NOMO-1 treated with DMSO at 0.1 percent for 48 hours (cell line): ENCODE measurements around the gene MFRP.
A peak's percentile ranks its signal among the peaks of the same experiment; 100 is the strongest.

ENCODE experiments used
- DNase-seq: peaks from one replicate; lab custom pipeline; 2025; ENCODE audit not compliant: unreplicated experiment; lab: John Stamatoyannopoulos, UW

The MFRP gene

DNA sequence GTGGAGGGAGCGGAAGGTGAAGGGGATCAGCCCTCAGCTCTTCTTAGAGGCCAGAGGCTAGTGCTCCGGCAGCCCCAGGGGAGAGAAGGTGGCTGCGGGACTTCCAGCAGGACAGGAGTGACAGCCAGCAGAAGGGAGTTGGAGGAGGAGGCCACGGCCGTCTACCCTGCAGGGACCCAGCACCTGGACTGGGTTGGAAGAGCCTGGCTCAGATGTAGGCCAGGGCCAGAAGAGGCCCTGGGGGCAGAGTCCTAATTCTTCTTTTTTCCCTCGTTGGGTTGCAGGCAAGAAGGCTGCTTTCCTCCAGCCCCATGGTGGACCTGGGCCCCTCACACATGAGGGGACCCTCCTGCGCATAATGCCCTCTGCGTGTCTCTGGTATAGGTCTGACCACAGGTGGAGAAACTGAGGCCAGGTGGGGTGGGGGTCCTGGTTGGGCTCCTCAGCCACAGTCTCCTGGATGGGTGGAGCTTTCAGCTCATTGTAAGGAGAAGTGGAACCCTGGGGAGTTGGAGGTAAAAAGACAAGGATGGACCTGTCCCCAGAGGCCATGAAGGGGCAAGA lies 27.3 kb downstream of the MFRP start:
- DNase-seq = no peak

DNA sequence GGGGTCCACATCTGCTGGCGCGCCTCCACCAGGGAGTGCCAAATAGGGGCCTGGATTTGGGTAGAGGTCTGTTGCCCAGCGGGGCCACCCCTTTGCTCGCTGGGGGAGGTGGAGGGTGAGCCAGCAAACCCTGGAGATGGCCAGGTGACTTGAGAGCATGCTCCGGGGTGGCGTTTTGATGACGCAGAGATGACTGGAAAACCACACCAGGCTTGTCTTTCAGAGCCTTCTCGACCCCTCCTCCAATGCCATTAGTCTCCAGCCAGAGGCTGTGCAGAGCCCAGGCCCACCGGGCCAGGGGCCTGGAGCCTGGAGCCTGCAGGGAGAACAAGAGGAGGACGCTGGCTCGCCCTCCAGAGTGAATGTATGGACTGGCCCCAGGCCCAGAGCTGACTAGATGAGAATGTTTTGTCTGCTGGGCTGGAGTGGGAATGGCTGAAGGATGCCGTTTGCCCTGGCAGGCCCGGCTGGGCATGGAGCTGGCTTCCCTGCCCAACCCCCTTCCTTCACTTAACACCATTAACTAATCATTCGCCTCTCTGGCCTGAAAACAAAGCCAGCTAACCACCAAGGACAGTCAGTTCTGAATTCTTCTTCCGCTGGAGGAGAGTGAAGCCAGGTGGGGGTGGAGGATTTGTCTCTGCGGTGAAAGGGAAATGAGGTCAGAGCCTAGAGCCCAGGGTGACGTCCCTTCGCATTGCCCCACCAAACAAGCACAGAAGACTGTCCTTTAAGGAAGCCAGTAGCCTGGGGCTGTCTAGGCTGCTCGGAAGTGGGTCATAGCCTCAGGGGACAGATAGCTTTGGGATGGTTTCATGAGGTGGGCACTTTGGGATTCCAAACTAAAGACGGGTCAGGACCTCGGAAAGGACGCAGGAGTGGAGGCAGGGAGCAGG lies 28.0 kb downstream of the MFRP start:
- peak; percentile 83 for DNase-seq

DNA sequence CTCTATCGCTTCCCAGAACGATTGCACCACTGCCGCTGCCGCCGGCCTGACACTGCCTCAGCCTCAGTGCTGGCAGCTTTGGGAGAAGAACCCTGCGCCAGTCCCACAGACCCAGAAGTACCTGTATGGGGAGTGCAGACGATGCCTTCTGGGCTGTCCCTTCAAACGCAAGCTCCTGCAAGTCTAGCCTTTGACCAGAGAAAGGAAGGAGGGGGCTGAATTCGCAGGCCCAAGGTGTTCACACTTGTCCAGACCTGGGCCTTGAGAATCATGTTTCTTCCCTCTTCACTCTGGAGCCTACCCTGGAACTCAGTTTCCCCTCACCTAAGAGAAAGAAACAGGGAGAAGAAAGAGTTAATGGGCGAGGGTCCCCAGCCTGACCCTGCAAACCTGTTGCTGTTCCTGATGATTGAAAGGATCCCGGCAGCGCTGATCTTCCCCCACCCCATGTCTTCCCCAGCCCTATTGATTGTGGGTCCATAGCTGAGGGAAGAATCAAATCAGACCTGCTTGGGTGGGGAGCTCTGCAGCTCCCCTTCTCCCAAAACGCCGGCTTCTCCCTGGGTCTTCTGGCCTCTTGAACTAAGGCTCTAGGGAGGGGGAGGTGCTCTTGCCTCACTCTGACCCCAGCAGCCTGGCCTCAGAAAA lies 28.8 kb downstream of the MFRP start:
- DNase-seq = no peak

DNA sequence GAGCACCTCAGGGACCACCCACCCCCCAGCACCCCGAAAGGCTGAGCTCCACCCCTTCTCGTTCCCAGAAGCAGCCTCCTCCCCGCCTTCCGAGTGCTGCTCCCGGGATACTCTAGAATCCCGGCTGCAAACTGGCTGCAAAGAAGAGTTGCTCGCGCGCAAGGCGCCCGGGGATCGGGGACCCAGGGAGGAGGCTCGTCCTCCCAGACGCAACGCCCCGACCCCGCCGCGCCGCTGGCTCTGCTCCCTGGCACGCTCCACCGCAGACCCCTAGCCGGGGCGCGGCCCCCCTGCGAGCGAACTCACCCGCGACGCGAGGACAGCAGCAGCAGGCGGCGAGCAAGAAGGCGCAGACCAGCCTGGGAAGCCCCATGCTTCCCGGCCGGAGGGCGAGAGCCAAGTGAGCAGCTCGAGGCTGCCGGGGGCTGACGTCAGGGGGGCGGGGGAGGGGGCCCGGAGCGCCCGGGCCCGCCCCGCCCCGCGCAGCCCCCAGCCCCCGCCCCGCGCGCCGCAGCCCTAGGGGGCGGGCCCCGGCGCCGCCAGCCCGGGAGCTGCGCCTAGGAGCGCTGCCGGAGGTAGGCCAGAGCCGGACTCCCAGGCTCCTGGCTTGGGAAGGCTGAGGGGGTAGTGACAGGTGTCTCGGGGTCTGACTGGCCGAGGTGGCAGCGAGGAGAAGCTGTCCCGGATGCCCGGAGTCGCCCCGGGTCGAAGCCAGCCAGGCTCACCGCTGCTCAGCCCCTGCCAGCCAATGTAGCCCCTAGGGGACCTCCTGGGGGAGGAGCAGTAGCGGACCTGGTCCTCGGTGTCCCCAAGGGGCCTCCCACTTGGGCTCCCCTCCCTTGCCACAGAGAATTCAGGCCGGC lies 29.5 kb downstream of the MFRP start, which contains the start of gene MCAM:
Gene MCAM (minus strand): TSS at position 402 of the 863 bp plus-strand sequence. CDS start 29 bp downstream, at position 373.
- DNase-seq = no peak

DNA sequence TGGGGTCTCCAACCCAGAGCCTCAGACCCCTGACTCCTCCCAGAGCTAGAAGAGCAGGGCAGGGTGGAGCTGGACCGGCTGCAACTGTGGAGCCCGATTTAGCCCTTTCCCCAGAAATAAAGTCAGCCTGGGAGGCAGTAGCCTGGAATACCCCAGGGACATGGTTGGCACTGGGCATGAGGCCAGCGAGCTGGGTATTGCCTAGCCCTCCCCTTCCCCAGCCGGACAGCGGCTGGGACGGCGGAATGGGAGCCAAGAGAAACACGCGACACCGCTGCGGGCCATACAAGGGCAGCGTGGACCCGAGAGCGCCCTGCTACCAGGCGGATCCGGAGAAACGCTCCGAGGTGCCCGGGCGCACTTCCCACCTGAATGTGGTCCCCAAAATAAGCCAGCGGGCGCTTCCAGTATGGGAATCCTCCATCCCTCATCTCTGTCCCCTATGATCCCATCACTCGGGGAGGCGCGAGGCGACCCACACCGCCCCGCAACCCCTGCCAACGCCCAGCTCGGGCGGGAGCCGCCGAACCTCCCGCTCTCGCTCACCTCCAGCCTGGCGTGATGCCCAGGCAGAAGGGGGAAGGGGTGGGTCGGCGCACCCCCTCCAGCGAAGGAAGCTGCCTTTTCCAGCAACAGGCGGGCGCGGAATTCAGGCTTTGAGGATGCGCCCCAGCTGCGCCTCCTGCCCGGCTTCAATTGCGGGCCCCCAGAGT lies 30.3 kb downstream of the MFRP start:
- no peak for DNase-seq

DNA sequence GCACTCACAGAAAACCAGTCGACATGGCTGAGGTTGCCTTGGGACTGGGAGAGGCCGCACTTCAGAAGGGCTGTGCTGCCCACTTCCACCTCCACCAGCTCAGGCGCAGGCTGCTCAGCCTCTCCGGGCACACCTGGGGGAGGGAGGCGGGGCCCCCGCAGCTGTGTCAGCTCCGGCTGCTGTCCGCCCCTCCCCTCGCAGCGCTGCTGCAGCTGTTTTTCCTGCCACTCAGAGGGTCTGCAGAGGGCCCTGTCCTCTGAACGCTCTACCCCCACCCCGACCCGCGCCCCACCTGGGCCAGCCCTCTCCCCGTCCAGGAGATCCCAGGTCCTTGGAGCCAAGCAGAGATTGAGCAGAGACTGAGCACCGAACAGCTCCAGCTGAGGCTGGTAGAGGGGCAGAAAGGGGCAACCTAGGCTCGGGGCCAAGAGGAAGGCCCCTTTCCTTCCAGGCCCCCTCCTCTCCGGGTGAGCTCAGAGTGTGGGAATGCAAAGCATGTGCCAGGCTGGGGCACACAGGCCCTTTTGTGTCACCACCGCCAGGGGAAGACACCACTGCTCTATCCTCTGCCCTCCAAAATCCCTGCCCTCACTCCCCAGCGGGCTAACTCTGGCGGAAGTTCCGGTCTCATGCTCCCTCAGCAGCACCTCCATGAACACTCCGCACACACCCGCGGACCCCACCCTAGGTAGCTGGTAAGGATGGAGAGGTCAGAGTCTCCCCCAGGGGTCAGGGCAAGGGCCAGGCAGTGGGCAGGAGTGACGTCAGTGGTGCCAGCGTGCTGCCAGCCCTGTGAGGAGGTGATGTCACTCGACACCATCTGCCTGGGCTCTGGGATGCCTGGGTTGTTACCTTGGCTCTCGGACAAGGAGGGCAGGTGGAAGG lies 31.1 kb downstream of the MFRP start:
- no peak for DNase-seq

DNA sequence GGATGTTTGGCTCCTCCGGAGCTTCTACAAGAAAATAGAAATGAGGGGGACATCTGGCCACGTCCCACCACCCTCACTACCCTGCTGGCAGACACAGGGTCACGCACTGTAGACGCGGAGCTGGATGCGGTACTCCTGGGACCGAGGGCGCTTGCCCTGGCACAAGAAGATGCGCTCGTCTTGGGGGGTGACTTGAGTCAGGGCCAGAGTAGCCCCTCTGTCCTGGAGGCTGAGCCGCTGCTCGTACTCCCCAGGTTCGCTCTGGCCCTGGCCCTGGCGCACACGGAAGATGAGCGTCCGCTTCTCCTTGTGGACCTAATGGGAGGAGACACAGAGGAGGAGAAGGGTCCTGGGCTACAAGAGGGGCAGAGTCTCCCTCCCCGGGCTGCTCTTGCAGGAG lies 31.8 kb downstream of the MFRP start:
- no peak for DNase-seq

DNA sequence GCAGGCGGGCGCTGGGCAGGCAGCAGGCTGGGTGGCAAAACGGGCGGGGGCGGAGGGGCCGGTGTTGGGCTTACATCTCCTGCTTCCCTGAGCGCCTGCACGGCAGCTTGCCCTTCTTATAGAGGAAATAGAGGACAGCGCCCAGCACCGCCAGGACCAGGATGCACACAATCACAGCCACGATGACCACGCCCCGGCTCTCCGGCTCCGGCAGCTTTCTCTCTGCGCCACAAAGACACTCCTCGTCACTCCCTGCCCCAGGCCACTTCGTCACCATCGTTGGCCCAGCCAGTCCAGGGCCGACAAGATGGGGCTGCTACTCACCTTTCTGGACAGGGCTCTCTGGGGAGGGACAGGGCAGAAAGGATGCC lies 35.8 kb downstream of the MFRP start:
- DNase-seq = no peak

DNA sequence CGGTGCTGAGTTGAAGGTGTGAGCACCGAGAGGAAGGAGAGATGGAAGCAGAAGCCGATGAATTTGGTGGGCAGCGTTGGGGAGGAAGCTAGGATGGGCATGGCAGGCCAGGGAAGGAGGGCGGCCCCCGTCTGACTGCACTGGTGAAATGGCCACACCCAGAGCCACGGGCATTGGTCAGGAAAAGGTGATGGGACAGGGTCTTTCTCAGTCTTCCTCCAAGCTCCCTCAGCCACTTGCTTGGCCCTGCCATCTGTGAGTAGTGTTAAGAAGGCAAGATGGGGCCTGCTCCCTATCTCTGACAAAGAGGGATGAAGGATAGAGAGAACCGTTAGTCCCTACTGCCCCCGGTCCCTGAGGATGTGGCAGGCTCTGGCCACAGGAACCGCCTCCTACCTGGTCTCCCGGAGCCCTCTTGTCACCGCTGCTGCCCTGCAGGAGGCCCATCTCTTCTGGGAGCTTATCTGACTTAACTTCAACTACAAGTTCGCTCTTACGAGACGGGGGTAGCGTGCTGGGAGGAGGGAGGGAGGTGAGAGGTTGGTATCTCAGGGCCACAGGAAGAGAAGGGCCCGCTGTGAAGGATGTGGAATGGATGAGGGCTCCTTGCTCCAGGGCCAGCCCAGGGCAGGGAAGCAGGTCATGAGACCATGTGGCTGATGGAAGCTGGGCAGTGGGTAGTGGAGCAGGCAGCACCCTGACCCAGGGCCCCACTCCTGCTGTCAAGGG lies 36.4 kb downstream of the MFRP start:
- no peak for DNase-seq

DNA sequence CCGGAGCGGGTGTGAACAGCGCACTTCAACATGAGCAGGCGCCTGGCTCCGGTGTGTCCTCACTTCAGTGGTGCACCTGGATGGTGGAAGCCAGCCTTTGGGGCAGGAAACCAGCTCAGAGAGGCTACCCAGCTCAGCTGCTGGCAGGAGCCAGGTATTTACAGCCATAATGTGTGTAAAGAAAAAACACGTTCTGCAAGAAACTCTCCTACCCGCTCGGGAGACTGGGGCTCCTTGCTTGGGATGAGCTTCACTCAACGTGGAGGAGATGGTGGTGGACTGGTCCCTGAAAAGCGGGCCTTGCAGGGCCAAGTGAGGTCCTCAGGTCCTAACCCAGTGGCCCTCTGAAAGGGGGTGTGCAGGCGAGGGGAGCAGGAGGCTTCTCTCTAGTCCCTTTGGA lies 37.1 kb downstream of the MFRP start:
- no peak for DNase-seq

DNA sequence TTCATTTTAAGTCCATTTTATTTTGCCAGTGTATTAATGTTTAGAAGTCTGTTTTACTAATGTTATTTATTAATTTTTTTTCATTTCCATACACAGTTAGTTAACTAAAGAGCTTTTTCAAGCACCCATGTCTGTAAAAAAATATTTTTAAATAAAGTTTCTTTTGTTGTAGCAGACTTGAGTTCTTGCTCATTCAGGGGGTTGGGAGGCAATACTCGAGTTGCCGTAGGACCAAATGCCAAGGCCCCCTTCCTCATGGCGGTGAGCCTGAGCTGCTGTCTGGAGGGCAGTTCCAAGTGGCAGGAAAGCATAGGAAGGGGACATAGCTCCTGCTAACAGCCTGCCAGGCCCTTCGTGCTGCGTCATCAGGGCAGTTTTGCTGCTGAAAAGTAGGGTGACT lies 38.5 kb downstream of the MFRP start:
- no peak for DNase-seq

DNA sequence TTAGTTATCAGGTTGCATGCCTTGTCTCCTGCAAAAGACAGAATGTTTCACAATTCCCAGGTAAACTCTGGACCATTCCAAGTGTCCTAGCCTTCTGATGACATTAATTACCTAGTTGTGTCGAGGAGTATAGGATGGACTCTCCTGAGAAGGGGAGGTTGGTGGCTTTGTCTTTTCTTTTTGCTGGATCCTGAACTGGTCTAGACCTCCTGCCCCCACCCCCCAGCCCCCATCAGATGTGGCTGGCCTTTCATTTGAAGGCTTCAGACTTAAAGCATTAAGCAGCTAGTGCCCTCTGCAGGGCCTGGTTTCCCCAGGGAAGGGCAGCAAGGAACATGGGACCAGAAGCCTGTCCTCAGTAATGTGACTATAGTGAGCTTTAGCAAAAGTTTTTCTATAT lies 39.3 kb downstream of the MFRP start:
- DNase-seq = no peak

DNA sequence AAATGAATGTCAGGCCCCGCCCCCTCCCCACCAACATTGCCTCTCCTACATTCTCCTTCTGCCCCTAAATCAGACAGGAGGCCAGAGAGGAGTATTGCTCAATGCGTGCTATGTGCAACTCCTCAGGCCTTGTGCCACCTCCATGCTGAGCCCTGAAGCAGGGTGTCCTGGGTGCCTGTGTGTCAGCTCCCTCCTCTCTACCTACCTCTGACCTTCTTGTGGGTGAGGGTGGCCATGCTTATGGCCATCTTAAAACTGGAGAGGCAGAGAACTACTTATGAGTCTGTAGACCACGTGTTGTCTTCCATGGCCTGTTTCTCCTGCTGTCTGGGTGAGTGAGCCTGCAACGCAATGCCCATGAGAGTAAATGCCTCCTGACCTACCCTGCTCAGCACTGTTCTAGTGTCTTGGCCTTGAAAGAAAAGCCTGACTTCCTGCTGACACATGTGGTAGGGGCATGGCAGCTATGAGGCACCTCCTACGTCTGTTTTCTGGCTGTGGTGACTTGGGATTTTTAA lies 40.1 kb downstream of the MFRP start:
- no peak for DNase-seq

DNA sequence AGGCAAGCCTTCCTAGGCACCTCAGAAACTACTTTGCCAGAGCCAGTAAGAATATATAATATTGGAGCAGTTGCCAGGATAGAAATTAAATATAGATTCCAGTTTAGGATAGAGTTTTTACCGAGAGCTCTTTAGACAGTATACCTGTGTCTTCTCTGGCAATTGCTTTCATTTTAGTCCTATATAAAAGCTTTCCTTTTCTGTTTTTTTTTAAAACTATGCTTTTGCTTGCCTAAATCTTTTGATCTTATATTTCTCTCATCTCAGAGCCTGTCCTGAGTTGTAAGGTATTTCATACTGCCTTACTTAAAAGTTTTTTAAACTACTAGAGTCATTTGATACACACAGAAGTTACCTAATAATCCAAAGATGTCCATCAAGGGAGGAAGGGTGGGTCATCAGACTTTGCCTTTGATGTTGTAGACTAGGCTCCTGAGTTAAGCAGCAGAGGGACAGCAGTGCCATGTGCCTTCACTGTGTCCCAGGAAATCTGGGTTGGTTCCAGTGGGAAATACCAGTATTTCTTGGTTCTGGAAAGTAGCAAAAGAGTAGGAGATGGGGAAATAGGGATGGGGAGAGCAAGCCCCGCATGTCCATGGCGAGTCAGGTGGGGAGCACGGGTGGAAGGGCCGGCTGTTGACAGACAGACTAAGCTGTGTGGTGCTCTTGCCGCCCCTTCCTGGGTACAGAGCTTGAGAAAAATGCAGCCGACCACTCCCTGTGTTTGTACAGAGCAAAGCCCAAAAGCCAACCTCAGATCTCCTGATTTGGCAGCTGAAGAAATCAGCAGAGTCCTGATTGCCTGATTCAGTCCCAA lies 40.7 kb downstream of the MFRP start:
- DNase-seq = no peak

DNA sequence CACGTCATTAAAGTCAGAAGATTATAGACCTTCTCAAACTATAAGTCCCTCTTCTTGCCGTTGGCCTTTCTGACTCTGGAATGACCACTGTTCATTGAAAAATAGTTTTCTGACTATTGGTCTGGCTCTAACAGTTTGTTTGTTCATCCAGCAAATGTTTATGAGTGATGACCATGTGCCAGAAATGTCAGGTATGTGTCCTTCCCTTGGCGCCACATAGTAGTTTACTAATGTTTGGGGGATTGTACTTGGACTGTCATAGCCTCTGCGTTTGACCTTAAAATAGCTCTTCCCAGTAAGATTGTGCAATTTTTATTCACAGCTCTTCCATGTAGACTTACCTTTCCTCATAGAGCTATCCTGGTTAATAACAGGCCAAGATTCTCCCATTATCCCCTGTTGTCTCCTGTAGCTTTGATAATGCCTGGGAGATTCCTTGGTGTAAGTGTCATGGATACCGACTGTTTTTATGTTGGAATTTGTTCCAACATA lies 43.2 kb downstream of the MFRP start:
- DNase-seq = no peak

DNA sequence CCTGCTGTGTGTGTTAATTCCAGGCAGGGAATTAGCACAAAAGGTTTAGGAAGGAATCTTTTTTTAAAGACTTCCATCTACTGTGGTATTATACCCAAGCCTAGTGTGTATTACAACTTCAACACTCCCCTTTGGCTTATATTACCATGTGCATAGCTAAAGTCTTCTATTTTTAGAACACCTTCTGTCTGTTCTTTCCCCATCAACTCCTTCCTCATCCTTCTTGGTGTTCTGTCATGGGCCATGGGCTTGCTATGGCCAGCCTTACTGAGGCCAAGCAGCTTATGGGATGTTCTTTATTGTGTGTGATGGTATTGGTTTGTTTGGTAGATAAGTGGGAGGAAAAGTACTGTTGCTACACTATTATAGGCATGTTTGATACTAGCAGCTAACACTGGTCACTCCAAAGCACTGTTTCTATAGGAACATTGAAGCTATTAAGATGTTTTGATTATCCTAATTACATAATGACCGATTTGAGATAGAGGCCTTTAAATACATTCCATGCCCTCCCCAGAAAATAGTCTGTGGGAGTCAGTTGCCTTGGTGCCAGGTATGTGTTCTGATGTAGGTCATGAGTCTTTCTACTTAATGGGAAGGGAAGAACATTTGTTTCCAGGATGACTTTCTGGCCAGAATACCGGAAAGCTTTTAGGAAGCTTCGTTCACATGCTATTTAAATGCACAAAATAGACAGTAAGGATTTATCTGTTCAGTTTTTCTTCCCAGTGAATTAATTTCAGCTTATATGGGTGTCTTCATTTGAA lies 46.1 kb downstream of the MFRP start:
- DNase-seq = no peak

DNA sequence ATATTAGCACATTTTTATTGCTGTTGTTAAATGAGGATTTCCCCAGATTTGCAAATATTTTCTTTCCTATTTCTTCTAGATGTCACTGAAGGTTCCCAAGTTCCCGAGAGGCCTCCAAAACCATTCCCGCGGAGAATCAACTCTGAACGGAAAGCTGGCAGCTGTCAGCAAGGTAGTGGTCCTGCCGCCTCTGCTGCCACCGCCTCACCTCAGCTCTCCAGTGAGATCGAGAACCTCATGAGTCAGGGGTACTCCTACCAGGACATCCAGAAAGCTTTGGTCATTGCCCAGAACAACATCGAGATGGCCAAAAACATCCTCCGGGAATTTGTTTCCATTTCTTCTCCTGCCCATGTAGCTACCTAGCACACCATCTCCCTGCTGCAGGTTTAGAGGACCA lies 47.1 kb downstream of the MFRP start:
- no peak for DNase-seq
